BJ (cell line): ENCODE results near the gene LPCAT1. TPM values are rescaled to one million over a fixed set of nuclear protein-coding genes. Genes with fewer than 3 reads are reported as not detected.

Experiments used
- CTCF ChIA-PET: fragments of 350-600 bp; formaldehyde crosslinking; extraction: SDS; loops from one replicate; lab custom pipeline; 2021; ENCODE audit warnings: antibody characterized with exemption, inconsistent platforms; lab: Yijun Ruan, JAX
- POLR2A ChIA-PET: fragments of 300-600 bp; sonication (Branson Sonifier 250); formaldehyde crosslinking; extraction: SDS; loops from one replicate; lab custom pipeline; 2021; ENCODE audit warnings: antibody characterized with exemption; lab: Charles Lee
- DNase-seq: peaks from one replicate; pipeline ENCODE4 v3.0.0-alpha.2; 2011; ENCODE audit warnings: low read depth
- H3K27me3 ChIP-seq: 2 replicates; pipeline ENCODE4 v1.6.0; 2011; ENCODE audit warnings: low read length; ENCODE audit not compliant: control insufficient read depth, insufficient read depth
- H3K36me3 ChIP-seq: 2 replicates; pipeline ENCODE4 v1.5.1; 2011; ENCODE audit warnings: low read length; ENCODE audit not compliant: control insufficient read depth, insufficient read depth
- H3K4me3 ChIP-seq: 2 replicates; pipeline ENCODE4 v1.5.1; 2011; ENCODE audit warnings: low read depth, mild to moderate bottlenecking, control low read depth, low read length
- polyA plus RNA-seq: library from polyadenylated mRNA; depleted of rRNA; stranded (reverse); fragments of >200 nt; gene quantifications from 2 replicates; pipeline ENCODE4 v1.2.3, GENCODE V29; 2011
- TF ChIP-seq, protein P1 (sequence below): IDR thresholded peaks from 2 replicates; pipeline ENCODE4 v1.5.1; 2011; ENCODE audit warnings: low read depth, mild to moderate bottlenecking, control low read depth, inconsistent platforms, low read length, moderate library complexity; ENCODE audit not compliant: insufficient read depth

LPCAT1 gene
- polyA plus RNA-seq, 1 experiment: 14.3 TPM

- no peaks in the 10 kb centered on the region for H3K36me3 ChIP-seq
- POLR2A ChIA-PET: no interaction called here
Observed at GRCh38 chr5:1538741-1539392, 15.1 kb upstream of the LPCAT1 start.

GRCh38 chr5:1538276-1538675 is 14.5 kb upstream of the LPCAT1 start:
- H3K36me3 ChIP-seq: no peaks in the 10 kb centered on the region
- POLR2A ChIA-PET: no interaction called here
- TF ChIP-seq, protein P1, sequence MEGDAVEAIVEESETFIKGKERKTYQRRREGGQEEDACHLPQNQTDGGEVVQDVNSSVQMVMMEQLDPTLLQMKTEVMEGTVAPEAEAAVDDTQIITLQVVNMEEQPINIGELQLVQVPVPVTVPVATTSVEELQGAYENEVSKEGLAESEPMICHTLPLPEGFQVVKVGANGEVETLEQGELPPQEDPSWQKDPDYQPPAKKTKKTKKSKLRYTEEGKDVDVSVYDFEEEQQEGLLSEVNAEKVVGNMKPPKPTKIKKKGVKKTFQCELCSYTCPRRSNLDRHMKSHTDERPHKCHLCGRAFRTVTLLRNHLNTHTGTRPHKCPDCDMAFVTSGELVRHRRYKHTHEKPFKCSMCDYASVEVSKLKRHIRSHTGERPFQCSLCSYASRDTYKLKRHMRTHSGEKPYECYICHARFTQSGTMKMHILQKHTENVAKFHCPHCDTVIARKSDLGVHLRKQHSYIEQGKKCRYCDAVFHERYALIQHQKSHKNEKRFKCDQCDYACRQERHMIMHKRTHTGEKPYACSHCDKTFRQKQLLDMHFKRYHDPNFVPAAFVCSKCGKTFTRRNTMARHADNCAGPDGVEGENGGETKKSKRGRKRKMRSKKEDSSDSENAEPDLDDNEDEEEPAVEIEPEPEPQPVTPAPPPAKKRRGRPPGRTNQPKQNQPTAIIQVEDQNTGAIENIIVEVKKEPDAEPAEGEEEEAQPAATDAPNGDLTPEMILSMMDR: no peak
- no peaks in the 10 kb centered on the region for H3K27me3 ChIP-seq
- CTCF ChIA-PET: no interaction called here
- DNase-seq: no peak
- H3K4me3 ChIP-seq: no peak overlapping the region

More at GRCh38 chr5:1538741-1539392, 15.1 kb upstream of the LPCAT1 start:
- Histone ChIP-seq H3K27me3 (no peaks in the 10 kb centered on the region), H3K4me3 (no peak overlapping the region)
- TF ChIP-seq, protein P1: no peak
- CTCF ChIA-PET: no interaction called here
- DNase-seq: no peak

DNA sequence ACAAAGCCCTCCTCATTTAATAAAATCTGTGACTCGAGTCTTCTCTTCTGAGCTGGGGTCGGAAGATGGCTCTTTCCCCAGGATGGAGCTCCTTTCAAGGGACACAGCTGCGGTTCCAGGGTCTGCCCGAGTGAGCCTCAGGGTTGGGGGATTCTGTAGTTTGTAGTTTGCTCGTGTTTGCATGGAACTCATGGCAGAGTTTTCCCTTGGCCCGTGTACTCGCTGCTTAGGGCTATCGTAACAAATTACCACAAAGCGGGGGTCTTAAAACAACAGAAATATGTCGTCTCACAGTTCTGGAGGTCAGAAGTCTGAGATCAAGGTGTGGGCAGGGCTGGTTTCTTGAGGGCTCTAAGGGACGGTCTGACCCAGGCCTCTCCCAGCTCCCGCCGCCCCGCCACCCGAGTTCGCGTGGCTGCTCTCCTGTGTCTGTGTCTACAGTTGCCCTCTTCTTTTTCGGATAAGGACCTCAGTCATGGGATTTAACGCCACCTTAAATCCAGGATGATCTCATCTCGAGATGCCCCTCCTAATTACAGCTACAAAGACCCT is 13.9 kb upstream of the LPCAT1 start:
- ChIA-PET POLR2A (no interaction called here), CTCF (interaction anchor here (0.6 to 1.1 kb wide), 2 partner anchors 22 to 29 kb away, joined by 3 read pairs; no protein-coding TSS in a partner anchor)
- DNase-seq: no peak
- Histone ChIP-seq H3K36me3 (no peaks in the 10 kb centered on the region), H3K4me3 (no peak overlapping the region), H3K27me3 (no peaks in the 10 kb centered on the region)
- TF ChIP-seq, protein P1: no peak

- Histone ChIP-seq H3K4me3 (no peak overlapping the region), H3K27me3 (no peaks in the 10 kb centered on the region), H3K36me3 (no peaks in the 10 kb centered on the region)
- CTCF ChIA-PET: interaction anchor here (0.6 to 1.1 kb wide), 4 partner anchors 23 to 624 kb away, joined by 3 to 4 read pairs (median 3); no protein-coding TSS in a partner anchor
- TF ChIP-seq, protein P1: no peak
- POLR2A ChIA-PET: interaction anchor here (0.7 kb wide), 1 partner anchor 50 kb away, joined by 4 read pairs; no protein-coding TSS in a partner anchor
- DNase-seq: no peak
Observed at GRCh38 chr5:1536871-1537602, 13.3 kb upstream of the LPCAT1 start.

DNA sequence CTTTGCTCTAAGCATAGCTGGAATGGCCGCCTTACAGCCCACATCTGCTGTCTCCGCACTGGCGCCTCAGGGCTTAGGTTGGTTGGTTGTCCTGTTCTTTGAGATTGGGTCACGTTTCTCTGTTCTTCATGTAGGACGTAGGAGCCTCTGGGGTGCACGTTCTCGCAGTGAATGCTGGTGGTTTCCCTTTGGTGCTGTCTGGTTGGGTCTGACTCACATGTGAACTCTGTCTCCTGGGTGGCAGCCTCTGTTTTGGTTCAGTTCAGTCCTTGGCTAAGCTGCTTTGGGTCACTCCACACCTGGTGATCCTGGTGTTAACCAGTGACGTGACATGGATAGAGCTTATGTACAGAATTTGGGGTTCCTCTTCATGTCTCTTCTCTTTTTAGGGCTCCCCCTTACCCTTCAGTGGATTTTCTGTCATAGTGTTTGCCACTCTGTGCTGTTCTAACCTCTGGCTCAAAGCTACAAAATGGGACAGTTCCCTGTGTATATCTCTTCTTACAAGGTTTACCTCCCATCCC is 12.6 kb upstream of the LPCAT1 start:
- no peak for DNase-seq
- POLR2A ChIA-PET: interaction anchor here (0.7 kb wide), 1 partner anchor 50 kb away, joined by 4 read pairs; no protein-coding TSS in a partner anchor
- Histone ChIP-seq H3K36me3 (no peaks in the 10 kb centered on the region), H3K27me3 (no peaks in the 10 kb centered on the region), H3K4me3 (no peak overlapping the region)
- CTCF ChIA-PET: interaction anchor here (0.6 to 1.2 kb wide), 3 partner anchors 17 to 555 kb away, joined by 3 read pairs; no protein-coding TSS in a partner anchor
- TF ChIP-seq, protein P1: no peak
